EH (cell line): ENCODE results near the gene ZC3H11A.
"Not testable (repeated sequence)": the region's sequence is repeated elsewhere in the genome, so short reads cannot be mapped to it uniquely, and the experiment has no call there.

ENCODE experiments used
- DNase-seq: peaks from one replicate; pipeline ENCODE4 v3.0.0-alpha.2; 2015; ENCODE audit warnings: low read depth

The ZC3H11A gene

GRCh38 chr1:203781962-203782361 is 13.5 kb upstream of the ZC3H11A start:
- no peak for DNase-seq

- DNase-seq: no peak
Observed at GRCh38 chr1:203789966-203790365, 5.5 kb upstream of the ZC3H11A start.

- DNase-seq: peak; percentile 39
Observed at GRCh38 chr1:203791498-203791897, 3.9 kb upstream of the ZC3H11A start.

GRCh38 chr1:203792486-203792885 is 2.9 kb upstream of the ZC3H11A start:
- no peak for DNase-seq

- DNase-seq: not testable (repeated sequence)
Observed at GRCh38 chr1:203793561-203793960, 1.9 kb upstream of the ZC3H11A start.

GRCh38 chr1:203794764-203795440 is 521 bp upstream of the ZC3H11A start:
- DNase-seq: no peak

- peak; percentile 60 for DNase-seq
Observed at GRCh38 chr1:203796236-203796605, 798 bp downstream of the ZC3H11A start.

- DNase-seq: no peak
Observed at GRCh38 chr1:203797216-203797615, 1.8 kb downstream of the ZC3H11A start.

- DNase-seq: peak; percentile 59
Observed at GRCh38 chr1:203797948-203798655, 2.7 kb downstream of the ZC3H11A start.

- DNase-seq: no peak
Observed at GRCh38 chr1:203799157-203799556, 3.7 kb downstream of the ZC3H11A start.

- no peak for DNase-seq
Observed at GRCh38 chr1:203799971-203800370, 4.5 kb downstream of the ZC3H11A start.

- no peak for DNase-seq
Observed at GRCh38 chr1:203805689-203806088, 10.3 kb downstream of the ZC3H11A start.

GRCh38 chr1:203807196-203807595 is 11.8 kb downstream of the ZC3H11A start:
- peak; percentile 93 for DNase-seq

- DNase-seq: peak; percentile 38
Observed at GRCh38 chr1:203813581-203814341, 18.3 kb downstream of the ZC3H11A start.

- no peak for DNase-seq
Observed at GRCh38 chr1:203818399-203818798, 23.0 kb downstream of the ZC3H11A start.

GRCh38 chr1:203823306-203823705 is 27.9 kb downstream of the ZC3H11A start:
- DNase-seq: peak; percentile 57

GRCh38 chr1:203826175-203826574 is 30.8 kb downstream of the ZC3H11A start:
- DNase-seq: no peak

- DNase-seq: peak; percentile 39
Observed at GRCh38 chr1:203828002-203828401, 32.6 kb downstream of the ZC3H11A start.

GRCh38 chr1:203828503-203828902 is 33.1 kb downstream of the ZC3H11A start:
- DNase-seq: no peak

- DNase-seq: peak; percentile 21
Observed at GRCh38 chr1:203829247-203829646, 33.8 kb downstream of the ZC3H11A start.

- no peak for DNase-seq
Observed at GRCh38 chr1:203835476-203835875, 40.1 kb downstream of the ZC3H11A start.

- DNase-seq: peak; percentile 71
Observed at GRCh38 chr1:203839081-203839480, 43.7 kb downstream of the ZC3H11A start.

- DNase-seq: no peak
Observed at GRCh38 chr1:203840208-203840808, 44.9 kb downstream of the ZC3H11A start.
